B cell (primary cell): ENCODE measurements around the gene CDC37L1.

Experiments used
- EZH2 ChIP-seq: IDR thresholded peaks from 2 replicates; pipeline ENCODE4 v1.6.1; 2012; ENCODE audit warnings: borderline replicate concordance, low read depth, mild to moderate bottlenecking, moderate library complexity, low read length; ENCODE audit not compliant: insufficient read depth, poor library complexity, severe bottlenecking
- TF ChIP-seq, protein P1 (sequence below): fragments of 200-600 bp; IDR thresholded peaks from one replicate; pipeline ENCODE4 v1.8.0; 2022; ENCODE audit warnings: antibody characterized with exemption, mild to moderate bottlenecking

DNA sequence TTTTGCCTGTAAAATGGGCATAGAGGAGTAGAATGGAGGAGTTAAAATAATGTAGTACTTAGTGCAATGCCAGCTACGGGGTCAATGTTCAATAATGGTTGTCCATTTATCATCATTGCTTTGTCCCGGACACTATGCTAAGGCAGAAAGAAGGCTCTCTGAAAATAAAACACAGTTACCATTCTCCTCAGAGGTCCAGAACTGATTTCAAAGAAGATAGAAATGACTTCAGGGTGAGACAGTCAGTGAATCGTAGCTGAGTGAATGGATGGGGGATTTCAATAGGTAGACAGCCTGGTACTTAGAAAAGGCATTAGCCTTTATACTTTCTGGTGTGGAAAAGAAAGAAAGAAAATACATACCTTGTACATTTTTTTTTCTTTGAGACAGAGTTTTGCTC is 62.9 kb downstream of the CDC37L1 start:
- TF ChIP-seq, protein P1, sequence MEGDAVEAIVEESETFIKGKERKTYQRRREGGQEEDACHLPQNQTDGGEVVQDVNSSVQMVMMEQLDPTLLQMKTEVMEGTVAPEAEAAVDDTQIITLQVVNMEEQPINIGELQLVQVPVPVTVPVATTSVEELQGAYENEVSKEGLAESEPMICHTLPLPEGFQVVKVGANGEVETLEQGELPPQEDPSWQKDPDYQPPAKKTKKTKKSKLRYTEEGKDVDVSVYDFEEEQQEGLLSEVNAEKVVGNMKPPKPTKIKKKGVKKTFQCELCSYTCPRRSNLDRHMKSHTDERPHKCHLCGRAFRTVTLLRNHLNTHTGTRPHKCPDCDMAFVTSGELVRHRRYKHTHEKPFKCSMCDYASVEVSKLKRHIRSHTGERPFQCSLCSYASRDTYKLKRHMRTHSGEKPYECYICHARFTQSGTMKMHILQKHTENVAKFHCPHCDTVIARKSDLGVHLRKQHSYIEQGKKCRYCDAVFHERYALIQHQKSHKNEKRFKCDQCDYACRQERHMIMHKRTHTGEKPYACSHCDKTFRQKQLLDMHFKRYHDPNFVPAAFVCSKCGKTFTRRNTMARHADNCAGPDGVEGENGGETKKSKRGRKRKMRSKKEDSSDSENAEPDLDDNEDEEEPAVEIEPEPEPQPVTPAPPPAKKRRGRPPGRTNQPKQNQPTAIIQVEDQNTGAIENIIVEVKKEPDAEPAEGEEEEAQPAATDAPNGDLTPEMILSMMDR = no peak
- no peak for TF ChIP-seq EZH2
